Prostate gland (tissue), 2 donors: ENCODE data around the gene IL1RAPL1. TPM values are rescaled to one million over a fixed set of nuclear protein-coding genes. Genes with fewer than 3 reads are reported as not detected.

Experiments used
- DNase-seq: peaks from one replicate; pipeline ENCODE4 v3.0.0-alpha.2; 2019; ENCODE audit warnings: low spot score
- H3K27ac ChIP-seq, 2 donors: fragments of 200-600 bp; sonication (generic); 2 replicates each; pipeline ENCODE4 v1.5.1; 2017 to 2019
- H3K27me3 ChIP-seq: fragments of 200-600 bp; sonication (generic); replicated peaks from 2 replicates; pipeline ENCODE4 v1.5.1; 2019; ENCODE audit not compliant: insufficient read depth
- H3K36me3 ChIP-seq, 2 donors: fragments of 200-600 bp; sonication (generic); 1 replicate in 1 of 2; 2 replicates in 1 of 2; pipeline versions ENCODE4 v1.5.1 to v1.8.1; 2017 to 2019
- H3K4me1 ChIP-seq: fragments of 200-600 bp; sonication (generic); replicated peaks from 2 replicates; pipeline ENCODE4 v1.5.1; 2019
- H3K4me3 ChIP-seq, 2 donors: fragments of 200-600 bp; sonication (generic); 2 replicates each; pipeline ENCODE4 v1.5.1; 2017 to 2019
- H3K9me3 ChIP-seq: fragments of 200-600 bp; sonication (generic); 2 replicates; pipeline ENCODE4 v1.5.1; 2017
- POLR2A ChIP-seq: fragments of 450-650 bp; IDR thresholded peaks from one replicate; pipeline ENCODE4 v1.6.1; 2016; ENCODE audit warnings: antibody characterized with exemption, mild to moderate bottlenecking
- POLR2AphosphoS5 ChIP-seq: sonication (generic); formaldehyde crosslinking; IDR thresholded peaks from one replicate; pipeline ENCODE4 v1.6.1; 2017; ENCODE audit warnings: antibody characterized with exemption
- whole genome bisulfite sequencing: methylation state at CpG from one replicate; pipeline ENCODE4 v1.1.5; 2018; 5-methylcytosine and 5-hydroxymethylcytosine counted together
- intact Hi-C: fragments of 100-400 bp; cut with DNase I; formaldehyde crosslinking; loops from one replicate; pipeline ENCODE4 v1.14.2; 2022
- total RNA-seq, 2 donors: library from RNA; depleted of rRNA; stranded (reverse); fragments of >200 nt; gene quantifications; one replicate each; pipeline ENCODE4 v1.1.0, GENCODE V29; 2016
- TF ChIP-seq, protein P1 (sequence below), 4 experiments: fragments of 200-600 bp in 2 of 4; fragments of 450-650 bp in 2 of 4; sonication (generic) in 2 of 4; IDR thresholded peaks; 1 replicate in 3 of 4; 2 replicates in 1 of 4; pipeline ENCODE4 v1.5.1; 2016 to 2019; ENCODE audit warnings: antibody characterized with exemption in 4 of 4, mild to moderate bottlenecking in 2 of 4, moderate library complexity in 2 of 4

IL1RAPL1 gene
- total RNA-seq, 2 donors from 2014 or later, result 0.23 TPM

DNA sequence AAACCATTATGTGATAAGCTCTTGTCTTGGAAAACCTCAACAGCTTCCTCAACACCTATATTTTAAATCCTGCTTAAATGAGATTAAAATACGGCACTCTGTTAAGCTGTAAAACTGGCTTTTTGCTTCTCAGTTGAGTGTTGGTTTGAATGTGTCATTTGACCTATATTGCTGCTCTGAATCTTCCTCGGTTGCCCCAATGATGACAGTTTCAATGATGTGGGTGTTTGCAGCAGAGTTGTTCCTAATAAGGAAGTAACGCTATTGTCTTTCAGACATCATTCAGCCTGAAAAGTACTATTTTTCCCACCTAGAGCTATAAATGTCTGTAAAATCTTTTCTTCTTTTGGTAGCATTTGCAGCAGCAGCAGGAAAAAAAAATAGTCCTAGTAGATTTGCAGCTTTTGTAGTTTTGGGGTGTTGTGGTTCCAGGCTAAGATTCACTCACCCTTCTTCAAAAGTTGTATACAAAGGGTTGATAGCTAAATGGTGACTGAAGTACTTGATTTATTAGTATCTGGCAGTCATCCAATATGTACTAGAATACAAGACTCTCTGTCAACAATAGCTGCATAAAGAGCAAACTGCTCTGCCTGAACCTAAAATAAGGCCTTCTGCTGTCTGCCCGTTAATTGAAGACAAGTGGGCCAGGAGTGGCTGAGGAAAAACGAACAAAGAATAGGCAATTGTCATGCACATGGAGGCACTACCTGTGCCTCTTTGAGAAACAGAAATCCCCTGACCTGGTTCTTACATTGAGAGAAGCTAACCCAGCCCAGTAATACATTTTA, 333.1 kb downstream of the IL1RAPL1 start:
- Histone ChIP-seq H3K36me3 (no peaks in the 10 kb centered on the region), H3K27ac (no peak overlapping the region), H3K4me3 (no peak overlapping the region), H3K9me3 (no peaks in the 10 kb centered on the region), H3K4me1 (no peaks in the 10 kb centered on the region), H3K27me3 (no peaks in the 10 kb centered on the region)
- DNase-seq, result no peak
- WGBS, result 34% methylated on average over 5 of the region's 5 CpGs
- TF ChIP-seq POLR2A (no peak), POLR2AphosphoS5 (no peak)
- TF ChIP-seq, protein P1, sequence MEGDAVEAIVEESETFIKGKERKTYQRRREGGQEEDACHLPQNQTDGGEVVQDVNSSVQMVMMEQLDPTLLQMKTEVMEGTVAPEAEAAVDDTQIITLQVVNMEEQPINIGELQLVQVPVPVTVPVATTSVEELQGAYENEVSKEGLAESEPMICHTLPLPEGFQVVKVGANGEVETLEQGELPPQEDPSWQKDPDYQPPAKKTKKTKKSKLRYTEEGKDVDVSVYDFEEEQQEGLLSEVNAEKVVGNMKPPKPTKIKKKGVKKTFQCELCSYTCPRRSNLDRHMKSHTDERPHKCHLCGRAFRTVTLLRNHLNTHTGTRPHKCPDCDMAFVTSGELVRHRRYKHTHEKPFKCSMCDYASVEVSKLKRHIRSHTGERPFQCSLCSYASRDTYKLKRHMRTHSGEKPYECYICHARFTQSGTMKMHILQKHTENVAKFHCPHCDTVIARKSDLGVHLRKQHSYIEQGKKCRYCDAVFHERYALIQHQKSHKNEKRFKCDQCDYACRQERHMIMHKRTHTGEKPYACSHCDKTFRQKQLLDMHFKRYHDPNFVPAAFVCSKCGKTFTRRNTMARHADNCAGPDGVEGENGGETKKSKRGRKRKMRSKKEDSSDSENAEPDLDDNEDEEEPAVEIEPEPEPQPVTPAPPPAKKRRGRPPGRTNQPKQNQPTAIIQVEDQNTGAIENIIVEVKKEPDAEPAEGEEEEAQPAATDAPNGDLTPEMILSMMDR (IDR thresholded peaks at IDR 0.05), result no peak
- intact Hi-C loops, result no loop called here

DNA sequence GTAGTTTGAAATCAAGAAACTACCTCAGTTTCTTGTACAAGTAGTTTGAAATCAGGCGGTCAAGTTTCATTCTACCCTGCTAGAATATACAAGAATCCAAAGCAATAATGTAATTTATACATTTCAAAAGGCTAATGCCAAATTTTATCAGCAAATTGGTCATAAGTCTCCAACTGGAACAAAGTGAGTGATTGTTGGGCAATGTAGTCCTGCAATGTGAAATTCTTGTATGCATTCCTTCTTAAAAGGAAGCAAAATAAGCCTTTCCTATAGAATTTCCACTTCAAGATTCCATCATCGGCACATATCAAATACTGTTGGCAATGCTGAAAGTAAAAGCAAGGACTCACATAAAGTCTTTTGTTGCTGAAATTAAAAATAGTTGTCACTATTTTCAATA, 334.9 kb downstream of the IL1RAPL1 start:
- no peaks in the 10 kb centered on the region for H3K36me3 ChIP-seq
- DNase-seq, result no peak
- 89% methylated on average over 2 of the region's 2 CpGs for WGBS
- no peak for TF ChIP-seq POLR2A
- no peak for TF ChIP-seq POLR2AphosphoS5
- TF ChIP-seq, protein P1 (IDR thresholded peaks at IDR 0.05), result no peak
- H3K9me3 ChIP-seq, result no peaks in the 10 kb centered on the region
- no peaks in the 10 kb centered on the region for H3K4me1 ChIP-seq
- H3K27me3 ChIP-seq, result no peaks in the 10 kb centered on the region
- no peak overlapping the region for H3K27ac ChIP-seq
- intact Hi-C loops, result no loop called here
- H3K4me3 ChIP-seq, result no peak overlapping the region

DNA sequence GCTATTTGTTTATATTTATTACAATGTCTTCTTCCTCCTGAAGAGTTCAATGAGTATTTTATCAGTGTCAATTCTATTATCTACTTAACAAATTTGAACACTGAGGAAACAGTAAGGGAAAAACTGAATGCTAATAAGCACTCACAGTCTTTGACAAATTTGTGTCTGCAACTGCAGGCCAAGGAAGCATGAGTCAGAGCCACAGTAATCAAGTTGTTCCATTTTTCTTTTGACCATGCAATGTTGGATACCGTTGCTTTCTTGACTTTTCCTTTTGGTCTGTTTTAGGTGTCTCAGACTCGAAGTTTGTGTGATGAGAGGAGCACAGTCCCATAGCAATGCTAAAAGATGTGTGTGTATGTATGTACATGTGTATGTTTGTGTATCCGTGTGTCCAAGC, 359.6 kb downstream of the IL1RAPL1 start:
- WGBS, result 93% methylated on average over 3 of the region's 3 CpGs
- H3K9me3 ChIP-seq, result no peaks in the 10 kb centered on the region
- H3K27ac ChIP-seq, result no peak overlapping the region
- H3K36me3 ChIP-seq, result no peaks in the 10 kb centered on the region
- DNase-seq, result no peak
- H3K27me3 ChIP-seq, result no peaks in the 10 kb centered on the region
- TF ChIP-seq POLR2AphosphoS5 (no peak), POLR2A (no peak)
- TF ChIP-seq, protein P1 (IDR thresholded peaks at IDR 0.05), result no peak
- H3K4me1 ChIP-seq, result no peaks in the 10 kb centered on the region
- H3K4me3 ChIP-seq, result no peak overlapping the region
- intact Hi-C loops, result no loop called here

DNA sequence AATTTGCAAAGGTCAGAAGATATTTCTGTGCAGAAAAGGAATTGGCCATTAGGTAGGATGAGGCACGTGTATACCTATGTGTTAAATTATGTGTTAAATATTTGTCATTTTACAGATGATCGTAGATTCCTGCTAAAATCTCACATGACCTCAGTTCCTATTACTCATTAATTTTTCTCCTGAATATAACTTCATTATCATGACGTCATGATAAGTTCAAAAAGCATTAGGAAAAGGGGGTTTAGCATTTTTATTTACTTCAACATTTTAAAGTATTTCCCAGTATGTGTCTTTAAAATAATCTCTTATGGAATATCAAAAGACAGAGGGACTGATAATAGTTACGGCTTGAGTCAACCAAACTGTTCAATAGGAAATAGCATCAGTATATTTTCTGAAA, 372.8 kb downstream of the IL1RAPL1 start:
- 67% methylated on average over 4 of the region's 4 CpGs for WGBS
- no peak for TF ChIP-seq POLR2A
- TF ChIP-seq, protein P1 (IDR thresholded peaks at IDR 0.05), result no peak
- no peak for TF ChIP-seq POLR2AphosphoS5
- no peaks in the 10 kb centered on the region for H3K36me3 ChIP-seq
- intact Hi-C loops, result no loop called here
- no peak overlapping the region for H3K27ac ChIP-seq
- H3K4me1 ChIP-seq, result no peaks in the 10 kb centered on the region
- no peaks in the 10 kb centered on the region for H3K9me3 ChIP-seq
- DNase-seq, result no peak
- no peaks in the 10 kb centered on the region for H3K27me3 ChIP-seq
- H3K4me3 ChIP-seq, result no peak overlapping the region

DNA sequence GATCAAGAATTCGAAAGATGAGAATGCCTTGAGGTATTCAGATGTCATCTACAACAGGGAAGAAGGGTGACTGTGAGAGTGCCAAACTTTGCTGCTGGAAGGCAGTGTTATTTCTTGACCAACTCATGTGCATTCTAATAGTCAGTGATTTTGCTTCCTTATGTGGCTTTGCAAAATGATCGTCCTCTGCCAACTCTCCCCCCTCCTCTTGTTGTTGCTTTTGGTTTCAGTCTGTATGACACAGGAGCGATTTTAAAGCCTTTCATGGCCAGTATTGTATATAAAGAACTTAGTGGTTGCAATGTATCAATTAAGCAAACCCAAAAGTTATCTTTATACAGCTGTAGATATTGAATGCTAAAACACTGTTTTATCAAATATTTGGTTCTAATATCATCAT, 379.1 kb downstream of the IL1RAPL1 start:
- H3K27me3 ChIP-seq, result no peaks in the 10 kb centered on the region
- intact Hi-C loops, result no loop called here
- TF ChIP-seq POLR2AphosphoS5 (no peak), POLR2A (no peak)
- TF ChIP-seq, protein P1 (IDR thresholded peaks at IDR 0.05), result no peak
- H3K9me3 ChIP-seq, result no peaks in the 10 kb centered on the region
- no peak overlapping the region for H3K27ac ChIP-seq
- H3K4me3 ChIP-seq, result no peak overlapping the region
- whole genome bisulfite sequencing, result 34% methylated on average over 3 of the region's 3 CpGs
- DNase-seq, result no peak
- H3K36me3 ChIP-seq, result no peaks in the 10 kb centered on the region
- no peaks in the 10 kb centered on the region for H3K4me1 ChIP-seq
